Head of caudate nucleus (tissue), 42 donors: ENCODE data around the gene ACVR1C.

Experiments used
- DNase-seq, 42 donors: peaks; one replicate each; pipeline versions ENCODE4 v3.0.0 to v3.0.0-alpha.2; 2020 to 2021; ENCODE audit warnings: mixed read lengths in 7 of 42
- intact Hi-C: fragments of 100-400 bp; cut with DNase I; formaldehyde crosslinking; loops from one replicate; pipeline ENCODE4 v1.15.0; 2022

ACVR1C gene

DNA sequence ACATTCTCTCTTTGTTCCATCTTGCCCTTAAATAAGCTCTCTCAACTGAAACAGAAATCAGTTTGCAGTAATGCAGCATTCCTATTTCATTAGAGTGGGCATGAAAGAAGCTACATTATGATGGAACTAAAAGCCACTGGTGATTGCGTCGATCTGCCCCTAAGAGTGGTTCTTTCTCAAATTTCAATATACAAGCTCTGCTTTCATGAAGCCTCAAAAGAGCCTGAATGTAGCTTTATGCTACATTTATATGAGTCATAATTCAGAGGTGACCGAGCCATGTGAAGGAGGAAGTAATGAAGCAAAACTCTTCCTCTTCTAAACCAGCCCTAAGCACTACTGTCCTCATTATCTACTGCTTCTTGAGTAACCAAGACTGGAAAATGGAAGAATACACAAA is 120.0 kb downstream of the ACVR1C start:
- DNase-seq = no peak
- intact Hi-C loops = loop anchor here (5.0 kb wide), 1 partner anchor 499 kb away; no protein-coding TSS in a partner anchor

DNA sequence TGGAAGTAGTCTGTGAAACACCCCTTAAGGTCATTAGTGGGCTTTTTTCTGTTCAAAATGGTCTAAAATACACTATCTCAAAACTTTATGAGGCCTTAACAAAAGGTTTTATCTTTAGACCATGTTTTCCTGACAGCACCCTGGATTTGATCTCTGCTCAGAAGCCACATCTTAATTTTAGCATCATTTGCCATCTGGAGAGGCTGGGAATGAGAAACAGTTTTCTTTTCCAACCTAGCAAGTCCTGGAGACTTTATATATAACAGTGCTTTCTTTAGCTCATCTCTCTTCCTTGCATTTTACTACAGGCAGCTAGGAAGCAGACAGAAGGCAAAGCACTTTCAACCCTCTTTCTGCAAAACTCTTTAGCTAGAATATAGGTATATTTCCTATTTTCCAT is 122.1 kb downstream of the ACVR1C start:
- DNase-seq = no peak
- intact Hi-C loops = loop anchor here (5.0 kb wide), 1 partner anchor 501 kb away; no protein-coding TSS in a partner anchor

DNA sequence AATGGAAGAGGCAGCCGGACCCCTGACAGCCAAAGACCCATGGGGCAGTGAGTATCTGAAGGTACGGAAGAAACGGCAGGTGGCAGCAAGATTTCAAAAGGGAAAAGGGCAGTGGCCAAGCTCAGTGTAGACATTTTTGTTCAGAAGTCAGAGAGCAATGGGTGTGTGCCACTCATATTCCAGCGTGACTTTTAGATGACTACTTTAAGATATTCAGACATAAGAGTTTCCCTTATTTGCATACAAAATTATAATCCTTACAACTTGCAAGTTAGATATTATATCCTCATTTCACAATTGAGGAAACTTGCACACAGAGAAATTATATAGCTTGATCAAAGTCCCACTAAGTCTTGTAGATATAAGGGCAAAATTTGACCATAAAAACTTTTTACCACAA is 124.0 kb downstream of the ACVR1C start:
- intact Hi-C loops = loop anchor here (5.0 kb wide), 1 partner anchor 503 kb away; no protein-coding TSS in a partner anchor

DNA sequence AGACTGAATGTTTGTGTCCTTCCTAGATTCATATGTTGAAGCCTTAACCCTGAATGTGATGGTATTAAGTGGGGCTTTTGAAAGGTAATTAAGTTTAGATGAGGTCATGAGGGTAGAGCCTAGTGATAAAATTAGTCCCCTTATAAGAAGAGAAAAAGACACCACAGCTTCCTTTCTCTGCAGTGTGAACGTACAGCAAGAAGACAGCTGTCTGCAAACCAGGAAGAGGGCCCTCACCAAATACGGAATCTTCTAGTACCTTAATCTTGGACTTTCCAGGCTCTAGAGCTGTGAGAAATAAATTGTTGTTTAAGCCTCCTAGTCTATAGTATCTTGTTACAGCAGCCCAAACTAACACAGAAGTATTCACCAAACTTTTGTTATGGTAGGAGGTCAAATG is 127.6 kb downstream of the ACVR1C start:
- intact Hi-C loops = no loop called here
- DNase-seq = no peak

More for the DNA sequence above, 124.0 kb downstream of the ACVR1C start:
- no peak for DNase-seq

DNA sequence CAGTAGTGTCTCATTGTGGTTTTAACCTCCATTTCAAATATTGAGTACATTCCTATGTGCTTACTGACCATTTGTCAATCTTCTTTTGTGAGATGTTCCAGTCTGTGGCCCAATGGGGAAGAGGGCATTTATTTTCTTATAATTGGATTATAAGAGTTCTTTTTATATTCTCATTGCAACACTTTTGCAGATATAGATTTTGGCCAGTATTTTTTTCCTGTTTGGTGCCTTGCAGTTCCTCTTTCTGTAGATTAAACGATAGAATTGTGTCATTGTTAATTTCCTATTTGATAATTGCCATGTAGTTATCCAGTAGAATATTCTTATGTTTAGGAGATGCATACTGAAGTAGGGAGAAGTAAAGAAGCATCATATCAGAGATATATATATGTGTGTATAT is 128.3 kb downstream of the ACVR1C start:
- DNase-seq = no peak
- intact Hi-C loops = no loop called here

DNA sequence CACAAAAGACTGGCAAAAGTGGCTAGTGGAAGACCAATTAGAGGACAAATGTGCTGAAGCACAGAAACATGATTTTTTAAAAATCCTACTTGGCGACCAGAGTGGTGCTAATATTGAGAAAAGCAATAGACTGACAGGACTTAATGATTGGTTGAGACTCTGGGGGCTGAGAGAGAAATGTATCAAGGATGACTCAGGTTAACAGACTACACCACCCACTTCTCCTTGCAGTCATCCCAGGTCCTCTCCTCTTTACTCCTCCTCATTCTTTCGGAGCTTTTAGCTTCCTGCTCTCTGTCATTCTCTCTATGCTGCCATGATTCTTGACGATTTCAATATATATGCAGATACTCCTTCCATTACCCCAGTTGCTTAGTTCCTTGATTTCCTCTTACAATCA is 130.2 kb downstream of the ACVR1C start:
- peak in 16 of 42 donors; percentile 13 to 78 (median 30) for DNase-seq
- intact Hi-C loops = no loop called here

DNA sequence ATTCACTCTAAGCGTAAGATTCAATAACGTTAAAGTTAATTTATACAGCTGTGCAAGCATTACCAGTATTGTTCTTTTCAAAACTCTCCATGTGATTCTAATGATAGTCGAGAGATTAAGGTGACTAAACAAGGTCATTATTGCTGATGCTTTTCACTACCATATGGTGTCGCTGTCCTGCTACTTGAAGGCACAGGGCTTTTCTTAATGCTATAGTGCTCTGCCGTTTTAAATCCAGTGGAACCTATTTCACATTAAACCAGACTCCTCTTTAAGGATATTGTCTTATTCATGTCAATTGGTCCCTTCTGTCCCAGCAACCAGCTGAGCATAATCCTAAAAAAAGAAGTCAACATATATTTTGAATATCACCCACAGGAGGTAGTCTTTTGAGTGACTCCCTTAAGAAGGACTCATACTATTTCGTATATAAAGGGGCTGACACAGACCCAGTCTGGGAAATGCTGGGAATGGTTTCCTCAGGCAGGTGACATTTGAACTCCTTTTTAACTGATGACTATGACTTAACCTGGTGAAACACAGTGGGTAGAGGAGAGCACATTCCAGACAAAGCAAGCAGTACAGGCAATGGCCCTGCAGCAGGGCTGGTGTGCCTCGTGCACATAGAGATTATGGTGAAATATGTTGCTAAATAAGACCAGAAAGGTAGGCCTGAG is 130.9 kb downstream of the ACVR1C start:
- intact Hi-C loops = no loop called here
- peak in 14 of 42 donors; percentile 4 to 58 (median 28) for DNase-seq

DNA sequence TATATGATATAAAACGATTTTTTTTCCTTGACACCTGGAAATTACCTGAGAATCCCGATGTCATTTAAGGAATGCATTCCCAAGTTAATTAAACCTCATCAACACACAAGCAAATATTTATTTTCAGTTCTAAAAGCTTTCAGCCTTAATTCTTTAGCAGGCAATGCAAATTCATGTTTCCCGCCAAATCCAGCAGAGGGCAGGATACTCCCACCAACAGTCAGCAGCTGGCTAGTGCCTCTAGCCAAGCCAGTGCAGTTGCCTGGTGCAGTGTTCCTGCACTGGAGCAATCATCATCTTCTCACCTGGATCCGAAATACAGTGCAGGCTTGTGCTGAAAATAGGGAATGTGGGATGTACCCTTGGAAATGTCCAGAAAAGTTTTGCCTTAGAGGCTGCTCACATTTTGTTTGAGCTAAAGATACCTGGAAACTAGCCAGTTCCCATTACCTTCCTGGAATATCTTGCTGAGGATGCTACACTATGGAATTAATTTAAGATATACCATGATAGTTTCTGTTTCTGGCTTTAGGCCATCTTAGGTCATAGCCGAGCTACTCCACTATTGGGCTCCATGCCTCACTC is 136.4 kb downstream of the ACVR1C start:
- intact Hi-C loops = loop anchor here (5.0 kb wide), 1 partner anchor 95 kb away; no protein-coding TSS in a partner anchor
- DNase-seq = peak; percentile 45 to 88 (median 76)

DNA sequence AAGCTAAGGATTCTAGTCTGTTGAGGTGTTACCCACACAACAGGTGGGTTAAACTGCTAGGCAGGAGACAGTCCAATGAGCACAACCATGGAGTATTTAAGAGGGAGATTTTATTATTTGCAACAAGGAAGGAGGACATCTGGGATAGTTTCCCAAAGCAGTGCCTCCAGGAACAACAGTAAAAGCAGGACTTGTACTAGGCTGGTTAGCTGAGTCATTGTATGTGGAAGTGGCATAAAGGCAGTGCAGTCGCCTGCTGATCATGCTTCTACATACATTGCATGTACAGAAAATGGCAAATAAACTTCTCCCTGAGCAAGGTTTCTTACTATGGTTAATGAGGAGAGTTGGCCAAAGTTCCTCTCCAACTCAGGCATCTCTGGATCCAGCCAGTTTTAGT is 138.7 kb downstream of the ACVR1C start:
- intact Hi-C loops = loop anchor here (5.0 kb wide), 1 partner anchor 97 kb away; no protein-coding TSS in a partner anchor
- no peak for DNase-seq

DNA sequence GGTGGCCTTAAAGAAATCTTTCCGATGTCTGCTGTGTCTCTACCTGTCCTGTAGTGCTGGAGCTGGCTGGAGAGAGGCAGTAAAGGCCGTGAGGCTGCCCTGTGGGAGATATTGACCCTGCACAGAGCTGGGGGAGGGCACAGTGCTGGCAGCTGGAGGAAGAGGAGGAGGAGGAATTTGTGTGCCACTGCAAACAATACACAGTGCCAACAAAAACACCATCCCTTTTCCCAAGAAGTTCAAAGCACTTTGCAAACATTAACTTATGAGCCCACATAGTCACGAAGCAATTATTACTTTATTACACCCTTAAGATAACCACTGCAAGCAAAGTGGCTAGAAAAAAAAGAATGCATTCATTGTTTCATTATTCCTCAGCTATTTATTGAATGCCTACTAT is 139.8 kb downstream of the ACVR1C start:
- intact Hi-C loops = no loop called here

DNA sequence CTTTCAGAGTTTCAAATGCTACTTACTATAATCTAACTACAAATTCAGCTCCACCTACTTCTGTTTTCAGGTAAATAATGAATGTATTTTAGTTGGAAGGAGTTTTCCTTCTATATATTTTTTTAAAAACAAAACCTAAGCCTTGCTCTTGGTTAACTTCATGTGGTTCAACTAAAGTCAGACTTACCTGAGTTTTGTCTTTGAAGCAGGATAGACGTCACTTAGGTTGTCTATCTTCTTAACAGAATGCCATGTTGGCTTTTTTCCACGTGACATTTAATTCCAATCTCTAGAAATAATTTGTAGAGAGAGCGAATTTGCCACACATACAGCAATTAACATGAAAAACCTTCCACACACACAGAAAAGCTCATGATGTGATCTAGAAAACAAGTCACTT is 140.9 kb downstream of the ACVR1C start:
- intact Hi-C loops = no loop called here
- no peak for DNase-seq

More for the DNA sequence above, 139.8 kb downstream of the ACVR1C start:
- DNase-seq = no peak

DNA sequence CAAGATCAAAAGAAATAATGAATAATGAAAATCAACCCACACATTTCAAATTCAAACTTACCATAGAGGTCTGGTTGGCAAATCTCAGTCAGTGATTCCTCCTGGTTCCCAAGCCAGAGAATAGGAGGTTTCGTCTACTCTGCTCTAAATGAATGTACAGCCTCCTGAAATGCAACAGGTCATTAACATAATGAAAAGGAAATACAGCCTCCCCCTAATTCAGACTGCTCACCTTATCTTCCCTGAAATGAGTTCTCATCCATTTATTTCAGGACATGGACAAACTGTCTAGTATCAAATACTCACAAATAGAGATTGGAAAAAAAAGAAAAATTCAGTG is 141.4 kb downstream of the ACVR1C start:
- no peak for DNase-seq
- intact Hi-C loops = no loop called here

DNA sequence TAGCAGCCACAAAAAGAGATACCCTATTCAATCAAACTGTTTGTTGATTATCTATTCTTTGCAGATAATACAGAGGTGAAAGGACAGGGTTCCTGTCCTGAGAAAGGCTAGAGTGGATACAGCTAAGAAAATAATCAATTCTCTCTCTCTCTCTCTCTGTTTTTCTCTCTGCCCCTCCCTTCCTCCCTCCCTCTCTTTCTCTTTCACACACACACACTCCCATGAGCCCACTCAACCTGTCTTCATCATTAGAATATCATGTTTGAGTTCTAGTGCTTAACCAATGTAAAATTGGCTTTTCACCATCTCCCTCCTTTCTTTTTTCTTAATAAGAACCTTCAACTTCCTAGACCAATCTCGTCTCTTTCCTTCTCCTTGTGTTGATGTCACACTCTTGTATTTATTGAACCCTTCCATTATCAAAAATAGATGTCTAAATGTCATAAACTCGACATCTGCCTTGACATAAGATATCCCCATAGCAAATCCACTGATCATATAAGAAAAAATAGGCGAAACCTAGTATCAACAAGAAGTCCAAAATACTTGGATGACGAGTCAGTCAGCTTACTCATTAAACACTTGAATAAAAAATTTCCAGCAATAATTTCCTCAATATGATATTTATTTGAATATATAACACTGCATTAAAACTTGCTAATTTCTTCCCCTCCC is 141.9 kb downstream of the ACVR1C start:
- DNase-seq = no peak
- intact Hi-C loops = no loop called here

DNA sequence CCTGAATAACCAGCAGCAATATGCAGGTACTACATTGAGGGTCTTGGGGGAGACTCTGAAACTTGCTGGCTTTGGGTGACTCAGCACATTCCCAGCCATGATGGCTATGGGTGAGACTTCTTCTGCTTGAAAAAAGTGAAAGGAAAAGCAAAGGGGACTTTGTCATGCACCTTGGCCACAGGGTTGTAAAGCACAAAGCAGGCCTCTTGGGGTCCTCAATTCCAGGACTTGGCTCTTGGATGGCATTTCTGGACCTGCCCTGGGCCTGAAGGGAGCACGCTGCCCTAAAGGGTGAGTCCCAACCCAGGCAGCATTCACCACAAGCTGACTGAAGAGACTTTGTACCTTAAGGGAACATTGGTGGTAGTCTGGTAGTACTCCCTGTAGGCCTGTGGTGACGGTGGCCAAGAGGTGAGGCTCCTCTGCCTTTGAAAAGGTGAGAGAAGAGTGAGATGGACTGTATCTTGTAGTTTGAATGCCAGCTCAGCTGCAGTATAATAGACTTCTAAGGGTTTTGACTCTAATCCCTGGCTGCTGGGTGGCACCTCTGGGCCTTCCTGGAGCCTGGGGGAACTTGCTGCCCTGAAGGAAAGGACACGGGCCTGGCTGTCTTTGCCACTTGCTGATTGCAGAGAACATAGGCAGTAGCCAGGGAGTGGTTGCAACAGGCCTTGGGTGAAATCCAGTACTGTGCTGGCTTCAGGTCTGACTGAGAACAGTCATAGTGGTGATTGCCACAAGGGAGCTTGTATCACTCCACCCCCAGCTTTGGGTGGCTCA is 148.3 kb downstream of the ACVR1C start:
- DNase-seq = peak in 5 of 42 donors; percentile 8 to 51 (median 35)
- intact Hi-C loops = no loop called here

DNA sequence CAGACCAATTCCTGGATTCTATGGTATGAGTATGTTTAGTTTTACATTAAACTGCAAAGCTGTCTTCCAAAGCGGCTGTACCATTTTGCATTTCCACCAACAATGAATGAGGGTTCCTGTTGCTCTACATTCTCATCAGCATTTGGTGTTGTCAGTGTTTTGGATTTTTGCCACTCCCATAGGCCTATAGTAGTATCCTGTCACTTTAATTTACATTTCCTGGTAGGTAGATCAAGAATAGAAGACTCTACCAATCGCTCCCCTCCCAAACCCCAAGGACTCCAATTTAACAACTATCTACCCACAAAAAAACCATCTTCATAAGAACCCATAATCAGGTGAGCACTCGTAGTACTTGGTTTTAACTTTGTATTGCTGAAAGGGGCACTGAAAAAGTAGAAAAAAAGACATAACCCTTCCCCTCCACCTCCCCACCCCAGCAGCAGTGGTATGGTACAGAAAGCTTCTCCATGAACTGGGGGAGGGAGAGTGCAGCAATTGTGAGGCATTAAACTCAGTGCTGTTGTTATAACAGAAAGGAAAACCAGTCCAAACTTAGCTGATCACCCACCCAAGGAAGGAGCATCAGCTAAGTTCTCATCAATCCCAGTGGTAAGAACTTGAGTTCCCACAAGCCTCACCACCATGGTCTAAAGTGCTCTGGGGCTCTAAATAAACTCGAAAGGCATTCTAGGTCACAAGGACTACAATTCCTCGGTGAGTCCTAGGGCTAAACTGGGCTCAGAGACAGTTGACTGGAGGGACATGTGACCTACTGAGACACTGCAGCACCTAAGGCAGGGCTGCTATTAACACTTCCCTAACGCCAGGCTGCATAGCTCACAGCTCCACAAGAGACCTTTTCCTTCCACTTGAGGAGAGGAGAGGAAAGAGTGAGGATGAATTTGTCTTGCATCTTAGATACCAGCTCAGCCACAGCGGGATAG is 149.3 kb downstream of the ACVR1C start:
- no peak for DNase-seq
- intact Hi-C loops = no loop called here

DNA sequence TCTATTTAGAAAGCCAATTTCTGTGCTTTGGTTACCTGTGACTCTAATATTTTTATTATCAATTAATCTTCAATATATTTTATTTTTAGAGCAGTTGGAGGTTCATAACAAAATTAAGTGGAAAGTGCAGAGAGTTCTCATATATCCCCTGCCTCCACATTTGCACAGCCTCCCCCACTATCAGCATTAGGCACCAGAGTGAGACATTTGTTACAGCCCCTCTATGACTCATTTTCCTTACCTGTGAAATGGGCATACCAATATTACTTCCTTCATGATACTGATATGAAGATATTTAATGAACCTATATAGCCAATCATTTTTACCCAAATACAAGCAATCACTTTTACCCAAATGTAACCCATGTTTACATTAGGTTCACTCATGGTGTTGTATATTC is 150.7 kb downstream of the ACVR1C start:
- no peak for DNase-seq
- intact Hi-C loops = no loop called here

DNA sequence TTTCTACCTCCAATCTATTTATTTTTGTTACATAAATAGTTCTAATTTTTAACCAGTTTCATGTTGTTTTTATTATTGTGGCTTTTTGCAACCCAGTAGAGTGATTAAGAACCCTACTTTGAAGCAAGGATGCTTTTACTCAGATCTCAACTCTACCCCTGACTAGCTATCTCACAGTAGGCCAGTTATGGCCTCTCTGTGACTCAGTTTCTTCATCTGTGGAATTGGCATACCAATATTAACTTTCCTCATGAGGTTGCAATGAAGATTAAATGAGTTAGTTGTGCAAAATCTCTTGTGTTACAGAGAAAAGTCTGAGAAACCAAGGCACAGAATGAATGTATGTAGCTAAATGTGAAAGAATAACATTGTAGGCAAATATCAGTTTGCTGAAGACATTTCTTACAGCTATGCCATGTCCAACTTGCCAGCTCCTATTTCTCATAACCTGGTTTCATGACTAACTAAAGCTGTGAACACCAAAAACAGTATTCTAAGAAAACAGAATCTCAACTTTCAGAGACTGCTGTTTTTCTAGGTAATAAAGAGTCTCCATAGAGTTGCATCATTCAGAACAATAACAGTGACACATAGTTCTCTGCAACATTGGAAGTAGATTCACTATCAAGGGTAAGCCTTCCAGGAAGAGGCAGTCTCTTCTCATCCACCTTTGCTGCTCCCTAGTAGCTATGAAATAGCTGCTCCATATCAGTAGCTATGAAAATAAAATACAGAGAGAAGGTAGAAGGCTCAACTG is 151.5 kb downstream of the ACVR1C start:
- DNase-seq = no peak
- intact Hi-C loops = no loop called here
